NCI-H1694 treated with DMSO at 0.1 percent for 48 hours (cell line): ENCODE data around the gene VAMP5.

ENCODE experiments used
- DNase-seq: peaks from one replicate; lab custom pipeline; 2025; lab: John Stamatoyannopoulos, UW

Gene VAMP5

GRCh38 chr2:85635636-85636035 is 51.4 kb downstream of the VAMP5 start:
- DNase-seq = no peak

- no peak for DNase-seq
These were observed 58.5 kb downstream of the VAMP5 start for GRCh38 chr2:85642725-85643124.
